ENCODE measurements around the gene EMP3. TPM values are rescaled to one million over a fixed set of nuclear protein-coding genes. Genes with fewer than 3 reads are reported as not detected.
A peak's percentile ranks its signal among the peaks of the same experiment; 100 is the strongest.

EMP3 gene
- total and polyA plus RNA-seq, 9 of the 15 experiments (the other 6 are each of a cell fraction or from before 2014, with no cell fraction given), result 123 to 386 (median 296) TPM

DNA sequence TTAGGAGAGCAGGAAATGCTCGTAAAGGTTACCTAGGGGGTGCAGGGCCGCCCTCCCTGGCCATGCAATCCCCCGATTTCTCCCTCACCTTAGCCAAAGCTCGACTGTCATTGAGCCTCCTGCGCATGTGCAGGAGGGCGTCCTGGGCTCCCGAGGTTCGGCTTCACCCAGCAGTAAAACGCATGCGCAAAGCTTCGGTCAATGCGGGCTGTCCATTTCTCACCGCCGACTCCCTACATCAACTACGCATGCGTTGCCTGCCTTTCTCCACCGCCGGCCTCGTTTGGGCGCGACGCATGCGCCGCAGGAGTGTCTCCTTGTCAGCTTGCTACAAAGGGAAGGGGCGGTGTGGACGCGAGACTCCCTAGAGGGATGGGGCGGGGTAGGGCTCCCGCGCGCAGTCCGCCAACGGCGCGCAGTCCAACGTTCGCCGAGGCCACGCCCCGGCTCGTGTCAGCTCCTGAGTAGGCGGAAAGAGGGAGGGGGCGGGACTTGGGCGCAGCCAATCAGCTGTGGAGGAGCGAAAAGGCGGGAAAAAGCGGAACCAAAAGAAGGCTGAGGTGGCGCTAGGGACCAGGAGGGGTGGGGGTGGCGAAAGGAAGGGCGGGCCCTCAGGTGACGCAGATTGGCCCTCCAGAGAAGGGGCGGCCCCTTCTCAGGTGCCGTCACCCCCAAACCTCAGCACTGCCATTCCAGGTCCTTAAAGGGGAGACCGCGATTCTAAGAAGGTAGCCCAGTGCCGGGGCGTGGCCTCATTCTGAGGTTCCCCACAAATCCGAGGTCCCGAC is 38.7 kb downstream of the EMP3 start, which contains the start of the genes SYNGR4 and TMEM143 (continued):
- no peak for TF ChIP-seq KDM5B (IDR thresholded peaks at IDR 0.05; ENCODE audit: insufficient replicate concordance, low read depth, low read length)
- no peak for TF ChIP-seq HLTF (IDR thresholded peaks at IDR 0.05)
- TF ChIP-seq POLR2AphosphoS2 (IDR thresholded peaks at IDR 0.05; ENCODE audit: low read length), result no peak
- TF ChIP-seq, protein P1, sequence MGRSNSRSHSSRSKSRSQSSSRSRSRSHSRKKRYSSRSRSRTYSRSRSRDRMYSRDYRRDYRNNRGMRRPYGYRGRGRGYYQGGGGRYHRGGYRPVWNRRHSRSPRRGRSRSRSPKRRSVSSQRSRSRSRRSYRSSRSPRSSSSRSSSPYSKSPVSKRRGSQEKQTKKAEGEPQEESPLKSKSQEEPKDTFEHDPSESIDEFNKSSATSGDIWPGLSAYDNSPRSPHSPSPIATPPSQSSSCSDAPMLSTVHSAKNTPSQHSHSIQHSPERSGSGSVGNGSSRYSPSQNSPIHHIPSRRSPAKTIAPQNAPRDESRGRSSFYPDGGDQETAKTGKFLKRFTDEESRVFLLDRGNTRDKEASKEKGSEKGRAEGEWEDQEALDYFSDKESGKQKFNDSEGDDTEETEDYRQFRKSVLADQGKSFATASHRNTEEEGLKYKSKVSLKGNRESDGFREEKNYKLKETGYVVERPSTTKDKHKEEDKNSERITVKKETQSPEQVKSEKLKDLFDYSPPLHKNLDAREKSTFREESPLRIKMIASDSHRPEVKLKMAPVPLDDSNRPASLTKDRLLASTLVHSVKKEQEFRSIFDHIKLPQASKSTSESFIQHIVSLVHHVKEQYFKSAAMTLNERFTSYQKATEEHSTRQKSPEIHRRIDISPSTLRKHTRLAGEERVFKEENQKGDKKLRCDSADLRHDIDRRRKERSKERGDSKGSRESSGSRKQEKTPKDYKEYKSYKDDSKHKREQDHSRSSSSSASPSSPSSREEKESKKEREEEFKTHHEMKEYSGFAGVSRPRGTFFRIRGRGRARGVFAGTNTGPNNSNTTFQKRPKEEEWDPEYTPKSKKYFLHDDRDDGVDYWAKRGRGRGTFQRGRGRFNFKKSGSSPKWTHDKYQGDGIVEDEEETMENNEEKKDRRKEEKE (IDR thresholded peaks at IDR 0.05; ENCODE audit: borderline replicate concordance in 1 of 2, control insufficient read depth in 1 of 2, low read depth in 2 of 2, low read length in 1 of 2), result no peak
- no peak for TF ChIP-seq ZSCAN29 (IDR thresholded peaks at IDR 0.05)
- no peak for TF ChIP-seq BCL6 (CRISPR knock-in tag; IDR thresholded peaks at IDR 0.05)
- peak in 1 of 2 experiments; percentile 43; a peak in 1 of 4 replicates for TF ChIP-seq FOXA3 (CRISPR knock-in tag; conservative IDR thresholded peaks at IDR 0.05 in 1 of 2, IDR thresholded peaks at IDR 0.05 in 1 of 2)
- TF ChIP-seq, protein P2, sequence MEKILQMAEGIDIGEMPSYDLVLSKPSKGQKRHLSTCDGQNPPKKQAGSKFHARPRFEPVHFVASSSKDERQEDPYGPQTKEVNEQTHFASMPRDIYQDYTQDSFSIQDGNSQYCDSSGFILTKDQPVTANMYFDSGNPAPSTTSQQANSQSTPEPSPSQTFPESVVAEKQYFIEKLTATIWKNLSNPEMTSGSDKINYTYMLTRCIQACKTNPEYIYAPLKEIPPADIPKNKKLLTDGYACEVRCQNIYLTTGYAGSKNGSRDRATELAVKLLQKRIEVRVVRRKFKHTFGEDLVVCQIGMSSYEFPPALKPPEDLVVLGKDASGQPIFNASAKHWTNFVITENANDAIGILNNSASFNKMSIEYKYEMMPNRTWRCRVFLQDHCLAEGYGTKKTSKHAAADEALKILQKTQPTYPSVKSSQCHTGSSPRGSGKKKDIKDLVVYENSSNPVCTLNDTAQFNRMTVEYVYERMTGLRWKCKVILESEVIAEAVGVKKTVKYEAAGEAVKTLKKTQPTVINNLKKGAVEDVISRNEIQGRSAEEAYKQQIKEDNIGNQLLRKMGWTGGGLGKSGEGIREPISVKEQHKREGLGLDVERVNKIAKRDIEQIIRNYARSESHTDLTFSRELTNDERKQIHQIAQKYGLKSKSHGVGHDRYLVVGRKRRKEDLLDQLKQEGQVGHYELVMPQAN (IDR thresholded peaks at IDR 0.05; ENCODE audit: borderline replicate concordance), result no peak
- no peak for TF ChIP-seq CSDE1 (IDR thresholded peaks at IDR 0.05)
- no peak for TF ChIP-seq EZH2 (IDR thresholded peaks at IDR 0.05; ENCODE audit: borderline replicate concordance, low read depth, low read length)
- peak; percentile 63 for TF ChIP-seq ZBTB7A (IDR thresholded peaks at IDR 0.05; ENCODE audit: borderline replicate concordance, control insufficient read depth, low read depth, low read length)
- TF ChIP-seq, protein P3, sequence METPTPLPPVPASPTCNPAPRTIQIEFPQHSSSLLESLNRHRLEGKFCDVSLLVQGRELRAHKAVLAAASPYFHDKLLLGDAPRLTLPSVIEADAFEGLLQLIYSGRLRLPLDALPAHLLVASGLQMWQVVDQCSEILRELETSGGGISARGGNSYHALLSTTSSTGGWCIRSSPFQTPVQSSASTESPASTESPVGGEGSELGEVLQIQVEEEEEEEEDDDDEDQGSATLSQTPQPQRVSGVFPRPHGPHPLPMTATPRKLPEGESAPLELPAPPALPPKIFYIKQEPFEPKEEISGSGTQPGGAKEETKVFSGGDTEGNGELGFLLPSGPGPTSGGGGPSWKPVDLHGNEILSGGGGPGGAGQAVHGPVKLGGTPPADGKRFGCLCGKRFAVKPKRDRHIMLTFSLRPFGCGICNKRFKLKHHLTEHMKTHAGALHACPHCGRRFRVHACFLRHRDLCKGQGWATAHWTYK (CRISPR knock-in tag; IDR thresholded peaks at IDR 0.05), result no peak
- TF ChIP-seq ZZZ3 (IDR thresholded peaks at IDR 0.05), result no peak
- TF ChIP-seq, protein P4, sequence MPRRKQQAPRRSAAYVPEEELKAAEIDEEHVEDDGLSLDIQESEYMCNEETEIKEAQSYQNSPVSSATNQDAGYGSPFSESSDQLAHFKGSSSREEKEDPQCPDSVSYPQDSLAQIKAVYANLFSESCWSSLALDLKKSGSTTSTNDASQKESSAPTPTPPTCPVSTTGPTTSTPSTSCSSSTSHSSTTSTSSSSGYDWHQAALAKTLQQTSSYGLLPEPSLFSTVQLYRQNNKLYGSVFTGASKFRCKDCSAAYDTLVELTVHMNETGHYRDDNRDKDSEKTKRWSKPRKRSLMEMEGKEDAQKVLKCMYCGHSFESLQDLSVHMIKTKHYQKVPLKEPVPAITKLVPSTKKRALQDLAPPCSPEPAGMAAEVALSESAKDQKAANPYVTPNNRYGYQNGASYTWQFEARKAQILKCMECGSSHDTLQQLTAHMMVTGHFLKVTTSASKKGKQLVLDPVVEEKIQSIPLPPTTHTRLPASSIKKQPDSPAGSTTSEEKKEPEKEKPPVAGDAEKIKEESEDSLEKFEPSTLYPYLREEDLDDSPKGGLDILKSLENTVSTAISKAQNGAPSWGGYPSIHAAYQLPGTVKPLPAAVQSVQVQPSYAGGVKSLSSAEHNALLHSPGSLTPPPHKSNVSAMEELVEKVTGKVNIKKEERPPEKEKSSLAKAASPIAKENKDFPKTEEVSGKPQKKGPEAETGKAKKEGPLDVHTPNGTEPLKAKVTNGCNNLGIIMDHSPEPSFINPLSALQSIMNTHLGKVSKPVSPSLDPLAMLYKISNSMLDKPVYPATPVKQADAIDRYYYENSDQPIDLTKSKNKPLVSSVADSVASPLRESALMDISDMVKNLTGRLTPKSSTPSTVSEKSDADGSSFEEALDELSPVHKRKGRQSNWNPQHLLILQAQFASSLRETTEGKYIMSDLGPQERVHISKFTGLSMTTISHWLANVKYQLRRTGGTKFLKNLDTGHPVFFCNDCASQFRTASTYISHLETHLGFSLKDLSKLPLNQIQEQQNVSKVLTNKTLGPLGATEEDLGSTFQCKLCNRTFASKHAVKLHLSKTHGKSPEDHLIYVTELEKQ (CRISPR knock-in tag; IDR thresholded peaks at IDR 0.05), result no peak
- TF ChIP-seq GATA2 (CRISPR knock-in tag; IDR thresholded peaks at IDR 0.05), result no peak
- peak; percentile 4; the same call in 1 of the 2 replicates for TF ChIP-seq ZNF511 (CRISPR knock-in tag; IDR thresholded peaks at IDR 0.05)

Data from K562 (cell line).